ENCODE data around the gene CTNNA3. TPM values are rescaled to one million over a fixed set of nuclear protein-coding genes. Genes with fewer than 3 reads are reported as not detected.

CTNNA3 gene
- total RNA-seq, 1 experiment from 2014 or later, result not detected

DNA sequence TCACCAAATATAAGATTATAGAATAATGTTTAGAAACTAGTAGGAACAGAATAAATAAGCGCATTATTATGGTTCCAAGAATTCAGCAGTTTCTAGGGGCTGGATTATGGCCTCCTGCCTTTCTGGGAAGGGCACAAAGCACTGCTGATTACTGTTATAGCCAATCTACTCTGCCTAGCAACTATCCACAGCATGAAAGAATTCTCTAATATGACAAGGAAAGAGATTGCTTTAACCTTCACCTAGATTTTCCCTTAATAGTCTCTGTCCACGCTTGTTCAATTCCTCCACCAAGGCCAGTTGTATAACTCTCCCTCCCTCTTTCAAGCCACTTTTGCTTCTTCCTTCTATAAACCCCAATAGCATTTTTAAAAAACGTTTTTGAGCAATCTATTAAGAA lies 1803.7 kb downstream of the CTNNA3 start:
- H3K9ac ChIP-seq (ENCODE audit: low read length), result peak overlapping the region; percentile 69
- H3K9me3 ChIP-seq (ENCODE audit: low read length), result peaks cover 3% of the 10 kb centered on the region
- H3K4me3 ChIP-seq (ENCODE audit: low read length), result peak overlapping the region; percentile 28
- H3K9me2 ChIP-seq (replicated peaks; ENCODE audit: insufficient read depth, low read length), result no peaks in the 10 kb centered on the region
- no peak overlapping the region for H2AFZ ChIP-seq (ENCODE audit: low read length)
- H3K36me3 ChIP-seq (ENCODE audit: insufficient read depth, low read length), result peaks cover 57% of the 10 kb centered on the region
- no peaks in the 10 kb centered on the region for H4K20me1 ChIP-seq (ENCODE audit: insufficient read depth, low read depth, low read length)
- peaks cover 37% of the 10 kb centered on the region for H3K79me2 ChIP-seq (ENCODE audit: low read length)
- peak overlapping the region; percentile 89 for H3K4me2 ChIP-seq (ENCODE audit: low read depth, low read length, poor library complexity, severe bottlenecking)
- H3K27me3 ChIP-seq (ENCODE audit: low read length), result no peaks in the 10 kb centered on the region
- peak overlapping the region; percentile 100 for H3K27ac ChIP-seq (ENCODE audit: low read length)
- DNase-seq, result peak; percentile 72
- H3K4me1 ChIP-seq (ENCODE audit: low read length), result peaks cover 98% of the 10 kb centered on the region

DNA sequence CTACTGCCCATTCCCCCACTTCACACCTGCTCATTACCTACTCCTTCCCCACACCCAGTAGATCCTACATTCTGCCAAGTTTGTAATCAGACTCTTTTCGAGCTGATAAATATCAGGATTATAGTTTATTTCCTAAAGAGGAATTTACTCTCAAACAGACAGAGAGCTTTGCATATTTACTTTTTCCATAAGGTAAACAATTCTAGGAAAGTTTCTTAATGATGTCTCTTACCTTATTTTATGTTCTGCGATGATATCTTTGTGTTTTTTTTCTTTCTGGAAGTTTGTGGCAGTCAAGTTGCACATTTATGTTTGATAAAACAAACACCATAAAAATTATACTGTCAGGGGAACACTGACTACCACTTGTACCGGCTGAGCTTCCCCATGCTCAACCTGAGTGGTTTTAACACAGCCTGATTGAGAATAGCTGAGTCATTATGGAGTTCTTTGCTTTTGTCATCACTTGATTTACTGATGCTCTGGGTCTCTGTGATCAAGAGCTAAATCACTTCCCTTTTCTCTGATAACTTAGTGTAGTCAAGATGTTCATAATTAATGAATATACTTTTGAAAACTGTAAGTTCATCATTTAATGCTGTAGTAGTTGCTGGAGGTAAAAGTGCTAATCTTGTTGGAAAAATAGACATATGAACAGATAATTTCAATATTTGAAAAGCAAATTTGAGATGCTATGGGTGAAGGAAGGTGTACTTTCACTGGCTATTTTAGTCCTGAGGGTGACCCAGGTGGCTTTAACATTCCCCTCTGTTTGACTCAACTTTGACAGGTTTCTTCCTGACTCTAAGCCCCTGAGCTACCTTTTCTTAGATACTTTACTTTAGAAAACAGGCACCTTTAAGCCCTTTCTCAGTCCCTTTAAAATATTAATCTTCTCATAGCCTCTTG lies 1804.7 kb downstream of the CTNNA3 start:
- Histone ChIP-seq H3K36me3 (ENCODE audit: insufficient read depth, low read length) (peaks cover 67% of the 10 kb centered on the region), H3K27ac (ENCODE audit: low read length) (peak overlapping the region; percentile 100), H4K20me1 (ENCODE audit: insufficient read depth, low read depth, low read length) (no peaks in the 10 kb centered on the region), H3K4me2 (ENCODE audit: low read depth, low read length, poor library complexity, severe bottlenecking) (peak overlapping the region; percentile 89), H3K9me2 (replicated peaks; ENCODE audit: insufficient read depth, low read length) (no peaks in the 10 kb centered on the region), H3K4me1 (ENCODE audit: low read length) (peaks cover 99% of the 10 kb centered on the region), H3K79me2 (ENCODE audit: low read length) (peaks cover 47% of the 10 kb centered on the region), H2AFZ (ENCODE audit: low read length) (no peak overlapping the region), H3K4me3 (ENCODE audit: low read length) (peak overlapping the region; percentile 66), H3K27me3 (ENCODE audit: low read length) (no peaks in the 10 kb centered on the region), H3K9me3 (ENCODE audit: low read length) (peaks cover 3% of the 10 kb centered on the region), H3K9ac (ENCODE audit: low read length) (peak overlapping the region; percentile 81)
- DNase-seq, result peak; percentile 95

DNA sequence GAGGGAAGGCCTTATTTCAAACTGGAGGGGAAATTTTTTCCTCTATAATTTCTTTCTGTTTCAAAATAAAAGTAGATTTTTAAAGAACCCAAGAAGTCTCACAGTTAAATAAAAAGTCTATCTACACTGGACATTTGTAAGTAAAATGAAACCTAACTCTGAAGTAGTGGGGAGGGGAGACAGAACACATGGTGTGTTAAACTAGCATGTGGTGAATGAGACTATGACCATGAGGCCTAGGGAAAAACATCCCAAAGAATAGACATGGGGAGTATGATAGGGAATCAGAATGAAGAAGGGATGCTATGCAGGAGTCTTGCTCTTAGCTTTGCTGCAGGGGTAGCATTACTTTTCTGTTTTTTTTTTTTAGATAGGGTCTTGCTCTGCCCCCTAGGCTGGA lies 1831.5 kb downstream of the CTNNA3 start:
- DNase-seq, result no peak
- H3K9me2 ChIP-seq (replicated peaks; ENCODE audit: insufficient read depth, low read length), result no peaks in the 10 kb centered on the region
- no peak overlapping the region for H3K4me2 ChIP-seq (ENCODE audit: low read depth, low read length, poor library complexity, severe bottlenecking)
- no peaks in the 10 kb centered on the region for H3K27me3 ChIP-seq (ENCODE audit: low read length)
- peaks cover 66% of the 10 kb centered on the region for H3K79me2 ChIP-seq (ENCODE audit: low read length)
- H3K4me3 ChIP-seq (ENCODE audit: low read length), result no peak overlapping the region
- no peaks in the 10 kb centered on the region for H4K20me1 ChIP-seq (ENCODE audit: insufficient read depth, low read depth, low read length)
- H3K9ac ChIP-seq (ENCODE audit: low read length), result no peak overlapping the region
- H3K4me1 ChIP-seq (ENCODE audit: low read length), result peaks cover 71% of the 10 kb centered on the region
- H2AFZ ChIP-seq (ENCODE audit: low read length), result no peak overlapping the region
- H3K9me3 ChIP-seq (ENCODE audit: low read length), result no peaks in the 10 kb centered on the region
- H3K27ac ChIP-seq (ENCODE audit: low read length), result peak overlapping the region; percentile 54
- H3K36me3 ChIP-seq (ENCODE audit: insufficient read depth, low read length), result peaks cover 19% of the 10 kb centered on the region; the same call in 1 of the 2 replicates

DNA sequence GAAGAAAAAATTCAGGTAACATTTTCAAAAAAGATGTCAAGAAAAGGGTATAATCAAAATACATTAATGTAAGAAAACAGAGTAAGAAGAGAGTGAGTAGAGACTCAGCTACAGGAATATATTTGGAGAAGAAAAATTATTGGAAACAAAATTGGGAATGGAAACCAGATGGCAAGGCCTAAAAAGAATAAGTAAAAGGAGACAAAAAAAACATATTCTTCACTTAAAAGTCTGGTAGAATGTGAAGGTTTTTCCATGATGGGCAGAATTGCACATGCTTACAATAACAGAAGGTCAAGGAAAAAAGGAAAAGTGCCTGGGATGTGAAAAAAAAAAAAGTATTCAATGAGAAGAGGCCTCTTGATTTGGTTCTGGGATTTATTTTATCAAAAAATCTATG lies 1832.0 kb downstream of the CTNNA3 start:
- H3K9me3 ChIP-seq (ENCODE audit: low read length), result no peaks in the 10 kb centered on the region
- no peaks in the 10 kb centered on the region for H3K9me2 ChIP-seq (replicated peaks; ENCODE audit: insufficient read depth, low read length)
- H3K27me3 ChIP-seq (ENCODE audit: low read length), result no peaks in the 10 kb centered on the region
- no peak for DNase-seq
- no peak overlapping the region for H3K9ac ChIP-seq (ENCODE audit: low read length)
- no peak overlapping the region for H3K4me3 ChIP-seq (ENCODE audit: low read length)
- peaks cover 63% of the 10 kb centered on the region for H3K79me2 ChIP-seq (ENCODE audit: low read length)
- H3K36me3 ChIP-seq (ENCODE audit: insufficient read depth, low read length), result peaks cover 18% of the 10 kb centered on the region; the same call in 1 of the 2 replicates
- peak overlapping the region; percentile 54 for H3K27ac ChIP-seq (ENCODE audit: low read length)
- H2AFZ ChIP-seq (ENCODE audit: low read length), result no peak overlapping the region
- peaks cover 67% of the 10 kb centered on the region for H3K4me1 ChIP-seq (ENCODE audit: low read length)
- no peaks in the 10 kb centered on the region for H4K20me1 ChIP-seq (ENCODE audit: insufficient read depth, low read depth, low read length)
- H3K4me2 ChIP-seq (ENCODE audit: low read depth, low read length, poor library complexity, severe bottlenecking), result no peak overlapping the region

Small RNA genes within 50 kb of the gene (small RNA-seq; reads per million reads assigned to genes)
- gene AL607023.1, result not detected
- not detected for gene MIR7151

Other genes starting within 250 kb of the CTNNA3 start
- gene DNAJC12, start 142.0 kb upstream of the CTNNA3 start, total RNA-seq (2014; rRNA removed; shearing (Covaris generic); ENCODE audit: low replicate concordance), result 52.2 and 72.8 TPM in 2 replicates
- 14.9 and 29.0 TPM in 2 replicates for gene SIRT1, start 188.5 kb upstream of the CTNNA3 start, total RNA-seq (2014; rRNA removed; shearing (Covaris generic); ENCODE audit: low replicate concordance)

All from Karpas-422 (cell line).